GM18868 (cell line): ENCODE data around the gene OR6Q1.

Experiments
- ATAC-seq: cut with Tn5 transposase; IDR thresholded peaks from one replicate; pipeline ENCODE4 v1.9.1; 2021; ENCODE audit warnings: mild to moderate bottlenecking, moderate library complexity; ENCODE audit not compliant: unreplicated experiment

The OR6Q1 gene

DNA sequence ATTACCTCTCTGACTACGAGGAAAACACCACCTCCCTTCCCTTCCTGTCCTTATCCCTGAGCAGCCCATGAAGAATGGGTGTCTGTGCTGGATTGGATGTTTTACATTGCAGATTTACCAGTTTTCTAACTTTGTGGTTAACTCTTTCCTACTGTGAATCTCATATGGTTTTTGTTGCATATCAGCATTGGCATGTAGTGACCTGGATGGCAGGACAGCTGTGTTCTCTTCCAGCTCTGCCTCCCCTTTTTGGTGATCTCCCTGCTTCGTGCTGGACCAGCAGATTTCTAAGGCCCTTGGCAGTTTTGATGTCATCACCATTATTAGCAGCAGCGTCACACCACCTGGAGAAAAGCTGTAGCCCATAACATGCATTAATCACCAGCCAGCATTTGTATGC lies 26.7 kb downstream of the OR6Q1 start:
- no peak for ATAC-seq

- no peak for ATAC-seq
Observed at GRCh38 chr11:58058276-58059006, 27.7 kb downstream of the OR6Q1 start.

- ATAC-seq = no peak
Observed at GRCh38 chr11:58059007-58059350, 28.2 kb downstream of the OR6Q1 start.

DNA sequence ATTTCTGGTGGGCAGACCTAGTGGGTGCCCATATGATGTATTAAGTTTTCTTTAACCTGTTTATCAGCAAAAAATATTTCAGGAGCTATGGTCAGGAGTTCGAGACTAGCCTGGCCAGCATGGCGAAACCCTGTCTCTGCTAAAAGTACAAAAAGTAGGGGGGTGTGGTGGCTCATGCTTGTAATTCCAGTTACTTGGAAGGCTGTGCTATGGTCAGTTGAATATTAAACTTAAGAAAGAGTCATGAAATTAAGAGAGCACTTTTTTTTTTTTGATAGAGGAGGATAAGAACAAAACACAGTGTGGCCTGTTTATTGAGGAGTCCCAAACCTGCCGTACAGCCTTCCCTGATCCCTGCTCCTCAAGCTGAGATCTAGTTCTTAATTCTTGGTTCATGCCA lies 29.8 kb downstream of the OR6Q1 start:
- no peak for ATAC-seq

GRCh38 chr11:58060939-58061672 lies 30.4 kb downstream of the OR6Q1 start:
- no peak for ATAC-seq

DNA sequence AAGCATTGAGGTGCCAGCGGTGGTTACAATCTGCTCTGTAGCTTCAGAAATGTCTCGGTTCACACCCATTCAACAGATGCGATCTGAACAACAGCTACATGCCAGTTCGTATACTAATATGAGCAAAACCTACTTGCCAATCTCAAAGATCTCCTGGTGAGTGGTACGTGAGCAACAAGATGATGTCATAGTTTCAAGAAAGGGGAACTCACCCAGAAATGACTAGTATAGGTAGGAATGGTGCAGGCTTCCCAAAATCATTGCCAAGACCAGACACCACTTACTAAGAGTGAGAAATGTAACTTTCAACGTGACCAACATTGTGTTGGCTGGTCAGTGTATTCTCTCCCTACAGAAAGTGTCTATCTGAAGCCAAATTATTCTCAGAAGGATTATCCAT lies 31.1 kb downstream of the OR6Q1 start:
- ATAC-seq = peak; percentile 59

DNA sequence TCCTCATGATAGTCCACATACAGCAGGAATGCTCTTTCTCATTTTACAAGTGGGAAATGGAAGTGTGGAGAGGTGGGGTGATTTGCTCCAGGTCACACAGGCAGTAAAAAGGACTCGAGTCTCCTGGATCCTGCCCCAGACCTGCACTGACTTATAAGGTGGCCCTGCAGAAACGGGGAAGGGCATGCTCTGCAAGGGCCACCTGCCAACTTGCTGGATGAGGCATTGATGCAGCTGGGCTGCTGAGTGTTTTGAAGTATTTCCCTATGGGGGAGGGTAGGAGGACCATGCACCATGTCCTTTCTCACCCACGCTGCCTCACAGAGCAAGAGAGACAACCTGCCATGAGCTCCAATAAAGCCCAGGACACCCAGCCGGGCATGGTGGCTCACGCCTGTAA lies 36.9 kb downstream of the OR6Q1 start:
- no peak for ATAC-seq

DNA sequence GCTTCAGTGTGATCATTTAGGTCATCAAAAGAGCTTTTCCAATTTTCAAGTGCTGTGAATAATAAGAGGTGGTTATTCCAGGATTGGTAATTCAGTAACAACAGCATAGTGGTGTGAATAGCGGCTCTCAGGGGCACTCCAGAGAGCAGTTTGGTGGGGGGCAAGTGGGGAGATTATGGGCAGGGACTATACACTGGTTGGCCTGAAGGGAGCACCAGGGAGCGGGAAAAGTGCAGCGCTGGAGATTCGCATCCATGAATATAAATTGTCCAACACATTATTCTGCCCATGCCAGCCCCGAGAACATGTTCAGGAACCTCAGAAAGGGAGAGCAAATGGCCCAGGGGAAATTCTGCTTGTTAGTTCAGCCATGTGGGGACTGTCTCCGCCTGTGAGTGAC lies 37.9 kb downstream of the OR6Q1 start:
- ATAC-seq = no peak

- no peak for ATAC-seq
Observed at GRCh38 chr11:58070585-58070984, 39.8 kb downstream of the OR6Q1 start.

DNA sequence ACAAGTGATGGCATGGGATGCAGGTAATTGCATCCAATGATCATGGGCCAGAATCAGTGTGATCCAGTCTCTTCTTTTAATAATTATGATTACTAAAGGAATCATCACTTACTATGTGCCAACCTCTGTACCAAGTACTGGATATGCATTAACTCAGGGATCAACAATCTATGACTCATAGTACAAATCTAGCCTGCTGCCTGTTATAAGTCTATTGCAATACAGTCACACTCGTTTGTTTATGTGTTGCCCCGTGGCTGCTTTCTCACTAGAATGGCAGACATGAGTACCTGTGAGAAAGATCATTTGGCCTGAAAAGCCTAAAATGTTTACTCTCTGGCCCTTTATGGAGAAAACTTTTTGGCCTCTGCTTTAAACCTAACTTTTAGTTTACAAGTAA lies 45.0 kb downstream of the OR6Q1 start:
- ATAC-seq = no peak
